Breast epithelium (tissue), 4 donors: Measurements from ENCODE around the gene SLC2A4. TPM values are rescaled to one million over a fixed set of nuclear protein-coding genes. Genes with fewer than 3 reads are reported as not detected.

Experiments
- DNase-seq, 2 donors: peaks; one replicate each; pipeline ENCODE4 v3.0.0-alpha.2; 2019; ENCODE audit warnings: low spot score in 2 of 2
- H3K27ac ChIP-seq, 2 donors: fragments of 200-600 bp; sonication (generic) in 1 of 2; one replicate each; pipeline ENCODE4 v1.5.1; 2016 to 2019; ENCODE audit warnings: mild to moderate bottlenecking in 1 of 2
- H3K27me3 ChIP-seq, 2 donors: fragments of 200-600 bp; sonication (generic) in 1 of 2; one replicate each; pipeline versions ENCODE4 v1.5.1 to v1.6.0; 2017 to 2019; ENCODE audit warnings: control low read depth in 1 of 2, mild to moderate bottlenecking in 1 of 2
- H3K36me3 ChIP-seq: fragments of 200-600 bp; one replicate; pipeline ENCODE4 v1.5.1; 2019
- H3K4me1 ChIP-seq, 2 donors: fragments of 200-600 bp; sonication (generic); one replicate each; pipeline ENCODE4 v1.5.1; 2016 to 2019; ENCODE audit warnings: control low read depth in 1 of 2
- H3K4me3 ChIP-seq, 3 donors: fragments of 200-600 bp; sonication (generic); 1 replicate in 2 of 3; 2 replicates in 1 of 3; pipeline ENCODE4 v1.5.1; 2016 to 2019; ENCODE audit warnings: mild to moderate bottlenecking in 3 of 3, moderate library complexity in 2 of 3
- H3K9me3 ChIP-seq, 2 donors: fragments of 200-600 bp; sonication (generic) in 1 of 2; one replicate each; pipeline ENCODE4 v1.5.1; 2016 to 2019; ENCODE audit warnings: control low read depth in 1 of 2
- CTCF ChIP-seq, 3 donors: fragments of 450-650 bp; IDR thresholded peaks; one replicate each; pipeline ENCODE4 v1.5.1; 2016 to 2017; ENCODE audit warnings: antibody characterized with exemption in 3 of 3, mild to moderate bottlenecking in 3 of 3, moderate library complexity in 3 of 3
- POLR2A ChIP-seq: fragments of 450-650 bp; IDR thresholded peaks from one replicate; pipeline ENCODE4 v1.6.1; 2016; ENCODE audit warnings: antibody characterized with exemption, mild to moderate bottlenecking, moderate library complexity
- POLR2AphosphoS5 ChIP-seq, 3 donors: sonication (generic); formaldehyde crosslinking; IDR thresholded peaks; one replicate each; pipeline ENCODE4 v1.6.1; 2017; ENCODE audit warnings: antibody characterized with exemption in 3 of 3
- intact Hi-C: fragments of 100-400 bp; cut with DNase I; formaldehyde crosslinking; loops from one replicate; pipeline ENCODE4 v1.15.1; 2023; ENCODE audit warnings: low total_unique reads
- total RNA-seq, 3 donors: library from RNA; depleted of rRNA; stranded (reverse); fragments of >200 nt; gene quantifications; one replicate each; pipeline ENCODE4 v1.1.0, GENCODE V29; 2016

The SLC2A4 gene
- total RNA-seq, 3 donors from 2014 or later, result 2.6 to 32.5 (median 3.5) TPM

GRCh38 chr17:7266784-7267183, 14.7 kb upstream of the SLC2A4 start:
- H3K4me3 ChIP-seq, result no peak overlapping the region
- no peak for DNase-seq
- H3K9me3 ChIP-seq, result no peaks in the 10 kb centered on the region
- H3K27me3 ChIP-seq, result peaks cover 3 to 12% of the 10 kb centered on the region in 2 donors
- TF ChIP-seq CTCF (IDR thresholded peaks at IDR 0.05) (no peak), POLR2AphosphoS5 (IDR thresholded peaks at IDR 0.05) (no peak), POLR2A (no peak)
- intact Hi-C loops, result no loop called here
- H3K4me1 ChIP-seq, result no peaks in the 10 kb centered on the region
- no peak overlapping the region for H3K27ac ChIP-seq
- no peaks in the 10 kb centered on the region for H3K36me3 ChIP-seq

GRCh38 chr17:7279448-7279847, 2.1 kb upstream of the SLC2A4 start:
- H3K4me3 ChIP-seq, result no peak overlapping the region
- no peak for DNase-seq
- intact Hi-C loops, result no loop called here
- H3K27me3 ChIP-seq, result no peaks in the 10 kb centered on the region
- peaks cover 5 to 11% of the 10 kb centered on the region in 2 donors for H3K4me1 ChIP-seq
- H3K36me3 ChIP-seq, result no peaks in the 10 kb centered on the region
- no peaks in the 10 kb centered on the region for H3K9me3 ChIP-seq
- H3K27ac ChIP-seq, result no peak overlapping the region
- TF ChIP-seq POLR2A (no peak), CTCF (IDR thresholded peaks at IDR 0.05) (no peak), POLR2AphosphoS5 (IDR thresholded peaks at IDR 0.05) (no peak)

DNA sequence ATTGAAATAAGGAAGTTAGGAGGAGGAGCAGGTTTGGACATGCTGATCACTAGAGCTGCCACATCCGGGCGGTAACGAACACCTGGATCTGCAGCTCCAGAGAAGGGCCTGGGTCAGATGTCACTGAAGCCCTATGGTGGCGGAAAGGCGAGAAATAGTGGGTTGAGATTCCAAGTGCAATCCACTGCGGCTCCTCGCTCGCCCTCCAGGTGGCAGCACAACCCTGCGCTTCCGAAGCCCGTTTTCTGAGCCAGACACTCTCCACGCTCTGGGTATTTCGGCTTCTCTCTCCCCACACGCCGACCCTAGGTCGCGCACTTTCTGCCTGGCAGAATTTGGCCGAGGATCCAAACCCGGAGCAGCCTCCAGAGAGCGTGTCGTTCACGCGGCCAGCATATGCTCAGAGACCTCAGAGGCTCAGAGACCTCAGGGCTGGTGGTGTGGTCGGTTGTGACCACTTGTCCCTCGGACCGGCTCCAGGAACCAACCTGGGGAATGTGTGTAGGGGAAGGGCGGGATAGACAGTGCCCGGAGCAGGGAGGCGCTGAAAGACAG, 922 bp upstream of the SLC2A4 start:
- intact Hi-C loops, result loop anchor here (2.0 kb wide), 2 partner anchors 14 to 78 kb away; partner anchors contain the start of gene YBX2

GRCh38 chr17:7281953-7282751, 634 bp downstream of the SLC2A4 start:
- DNase-seq, result no peak
- TF ChIP-seq CTCF (IDR thresholded peaks at IDR 0.05), result no peak
- TF ChIP-seq POLR2AphosphoS5 (IDR thresholded peaks at IDR 0.05), result peak in 1 of 3 donors; percentile 13
- no peak for TF ChIP-seq POLR2A
- H3K4me3 ChIP-seq, result peak overlapping the region; percentile 42 to 67 (median 52)
- H3K27ac ChIP-seq, result peak overlapping the region; percentile 39 to 80
- no peaks in the 10 kb centered on the region for H3K9me3 ChIP-seq
- intact Hi-C loops, result loop anchor here (2.0 kb wide), 2 partner anchors 13 to 79 kb away; partner anchors contain the start of gene YBX2
- no peaks in the 10 kb centered on the region for H3K27me3 ChIP-seq
- H3K4me1 ChIP-seq, result peaks cover 5 to 11% of the 10 kb centered on the region in 2 donors
- no peaks in the 10 kb centered on the region for H3K36me3 ChIP-seq

More for the DNA sequence above, 922 bp upstream of the SLC2A4 start:
- Histone ChIP-seq H3K27me3 (no peaks in the 10 kb centered on the region), H3K36me3 (no peaks in the 10 kb centered on the region), H3K27ac (peak overlapping the region; percentile 80 to 88), H3K9me3 (no peaks in the 10 kb centered on the region), H3K4me3 (peak overlapping the region; percentile 42 to 67 (median 52)), H3K4me1 (peaks cover 5 to 11% of the 10 kb centered on the region in 2 donors)
- peak; percentile 73 to 82 for DNase-seq
- TF ChIP-seq CTCF (IDR thresholded peaks at IDR 0.05), result peak; percentile 94 to 97 (median 97)
- TF ChIP-seq POLR2A, result no peak
- peak in 2 of 3 donors; percentile 14 to 42 for TF ChIP-seq POLR2AphosphoS5 (IDR thresholded peaks at IDR 0.05)
